Measurements from ENCODE around the gene PPP1R1A. TPM values are rescaled to one million over a fixed set of nuclear protein-coding genes. Genes with fewer than 3 reads are reported as not detected.

Gene PPP1R1A
- total RNA-seq, 2 experiments from 2014 or later, result not detected

Other genes with a start within 250 kb of the PPP1R1A start
- gene GPR84, start 224.2 kb downstream of the PPP1R1A start, total RNA-seq, result 1 to 10 TPM in 1 of 2 experiments, under 1 TPM in 1; 0.98 to 1.7 TPM
- under 1 TPM; 0.73 to 0.74 TPM for gene ZNF385A, start 203.9 kb downstream of the PPP1R1A start, total RNA-seq
- 10 to 100 TPM; 38.6 to 58.0 TPM for gene ITGA5, start 169.4 kb downstream of the PPP1R1A start, total RNA-seq
- 1 to 10 TPM; 6.8 to 7.2 TPM for gene GTSF1, start 115.1 kb downstream of the PPP1R1A start, total RNA-seq
- gene NCKAP1L, start 90.9 kb downstream of the PPP1R1A start, total RNA-seq, result 100 to 1,000 TPM; 131 to 174 TPM
- 10 to 100 TPM; 24.3 to 25.8 TPM for gene PDE1B, start 39.1 kb downstream of the PPP1R1A start, total RNA-seq
- gene LACRT, start 46.2 kb upstream of the PPP1R1A start, total RNA-seq, result not detected
- gene DCD, start 59.7 kb upstream of the PPP1R1A start, total RNA-seq, result not detected

Measured in activated CD4-positive, alpha-beta T cell treated with anti-CD3 and anti-CD28 coated beads for 36 hours (primary cell).